Thyroid gland (tissue), 4 donors: ENCODE measurements around the gene BRINP3. TPM values are rescaled to one million over a fixed set of nuclear protein-coding genes. Genes with fewer than 3 reads are reported as not detected.

ENCODE experiments used
- DNase-seq, 2 donors: peaks; one replicate each; pipeline ENCODE4 v3.0.0-alpha.2; 2019
- H3K27ac ChIP-seq, 3 donors: fragments of 200-600 bp; sonication (generic); 1 replicate in 2 of 3; 2 replicates in 1 of 3; pipeline ENCODE4 v1.5.1; 2016 to 2019; ENCODE audit warnings: mild to moderate bottlenecking in 1 of 3, moderate library complexity in 1 of 3
- H3K27me3 ChIP-seq: fragments of 200-600 bp; sonication (generic); one replicate; pipeline ENCODE4 v1.5.1; 2019
- H3K36me3 ChIP-seq, 2 donors: fragments of 200-600 bp; sonication (generic); one replicate each; pipeline ENCODE4 v1.5.1; 2016 to 2019
- H3K4me1 ChIP-seq, 2 donors: fragments of 200-600 bp; sonication (generic); one replicate each; pipeline ENCODE4 v1.5.1; 2017 to 2019
- H3K4me3 ChIP-seq, 3 donors: fragments of 200-600 bp; sonication (generic); replicated peaks in 1 of 3; 1 replicate in 2 of 3; 2 replicates in 1 of 3; pipeline ENCODE4 v1.5.1; 2016; ENCODE audit warnings: mild to moderate bottlenecking in 1 of 3
- H3K9me3 ChIP-seq: fragments of 200-600 bp; sonication (generic); one replicate; pipeline ENCODE4 v1.5.1; 2017
- CTCF ChIP-seq, 6 experiments: fragments of 200-600 bp in 3 of 6; fragments of 450-650 bp in 3 of 6; sonication (generic) in 3 of 6; IDR thresholded peaks; one replicate each; pipeline ENCODE4 v1.5.1; 2016 to 2019; ENCODE audit warnings: antibody characterized with exemption in 6 of 6, mild to moderate bottlenecking in 2 of 6, inconsistent platforms in 1 of 6, moderate library complexity in 1 of 6
- POLR2A ChIP-seq, 2 donors: fragments of 450-650 bp; IDR thresholded peaks; one replicate each; pipeline ENCODE4 v1.6.1; 2017; ENCODE audit warnings: antibody characterized with exemption in 2 of 2, mild to moderate bottlenecking in 2 of 2, moderate library complexity in 1 of 2
- WGBS, 2 donors: methylation state at CpG; one replicate each; pipeline ENCODE4 v1.1.5; 2017; 5-methylcytosine and 5-hydroxymethylcytosine counted together
- intact Hi-C: fragments of 100-400 bp; cut with DNase I; formaldehyde crosslinking; loops from one replicate; pipeline ENCODE4 v1.15.1; 2023
- total RNA-seq, 4 donors: library from RNA; depleted of rRNA; stranded (reverse); fragments of >200 nt; gene quantifications; one replicate each; pipeline ENCODE4 v1.2.3, GENCODE V29; 2016

Gene BRINP3
- total RNA-seq, 4 donors from 2014 or later = 2.0 to 6.6 (median 2.7) TPM

GRCh38 chr1:190168116-190168892, 309.4 kb downstream of the BRINP3 start:
- 89 to 92% methylated on average over 3 of the region's 3 CpGs for WGBS, 2 donors
- no peak for DNase-seq
- Histone ChIP-seq H3K9me3 (no peaks in the 10 kb centered on the region), H3K4me3 (no peak overlapping the region), H3K27ac (no peak overlapping the region), H3K36me3 (no peaks in the 10 kb centered on the region), H3K4me1 (no peaks in the 10 kb centered on the region), H3K27me3 (no peaks in the 10 kb centered on the region)
- TF ChIP-seq CTCF (IDR thresholded peaks at IDR 0.05) (no peak), POLR2A (IDR thresholded peaks at IDR 0.05) (no peak)
- intact Hi-C loops = no loop called here

GRCh38 chr1:190159146-190159545, 318.5 kb downstream of the BRINP3 start:
- Histone ChIP-seq H3K4me1 (no peaks in the 10 kb centered on the region), H3K27ac (no peak overlapping the region), H3K36me3 (no peaks in the 10 kb centered on the region), H3K4me3 (no peak overlapping the region), H3K9me3 (no peaks in the 10 kb centered on the region), H3K27me3 (no peaks in the 10 kb centered on the region)
- no peak for TF ChIP-seq POLR2A (IDR thresholded peaks at IDR 0.05)
- TF ChIP-seq CTCF (IDR thresholded peaks at IDR 0.05) = no peak
- 79 to 80% methylated on average over 2 of the region's 2 CpGs for WGBS, 2 donors
- DNase-seq = no peak
- intact Hi-C loops = no loop called here

- TF ChIP-seq POLR2A (IDR thresholded peaks at IDR 0.05) (no peak), CTCF (IDR thresholded peaks at IDR 0.05) (no peak)
- H3K4me3 ChIP-seq = no peak overlapping the region
- intact Hi-C loops = no loop called here
- H3K27me3 ChIP-seq = no peaks in the 10 kb centered on the region
- no peak overlapping the region for H3K27ac ChIP-seq
- H3K4me1 ChIP-seq = no peaks in the 10 kb centered on the region
- no peak for DNase-seq
- WGBS, 2 donors = 58 to 69% methylated on average over 2 of the region's 2 CpGs
- no peaks in the 10 kb centered on the region for H3K9me3 ChIP-seq
- H3K36me3 ChIP-seq = no peaks in the 10 kb centered on the region
Observed at GRCh38 chr1:190154744-190155143, 322.9 kb downstream of the BRINP3 start.

GRCh38 chr1:190147616-190148015, 330.0 kb downstream of the BRINP3 start:
- no peak for TF ChIP-seq CTCF (IDR thresholded peaks at IDR 0.05)
- TF ChIP-seq POLR2A (IDR thresholded peaks at IDR 0.05) = no peak
- H3K36me3 ChIP-seq = no peaks in the 10 kb centered on the region

GRCh38 chr1:190144650-190145049, 333.0 kb downstream of the BRINP3 start:
- Histone ChIP-seq H3K9me3 (no peaks in the 10 kb centered on the region), H3K27me3 (no peaks in the 10 kb centered on the region), H3K27ac (no peak overlapping the region), H3K4me1 (no peaks in the 10 kb centered on the region), H3K36me3 (no peaks in the 10 kb centered on the region), H3K4me3 (no peak overlapping the region)
- intact Hi-C loops = no loop called here
- WGBS, 2 donors = 54 to 72% methylated on average over 2 of the region's 2 CpGs
- TF ChIP-seq CTCF (IDR thresholded peaks at IDR 0.05) (no peak), POLR2A (IDR thresholded peaks at IDR 0.05) (no peak)
- no peak for DNase-seq

More at GRCh38 chr1:190147616-190148015, 330.0 kb downstream of the BRINP3 start:
- Histone ChIP-seq H3K4me1 (no peaks in the 10 kb centered on the region), H3K27ac (no peak overlapping the region), H3K9me3 (no peaks in the 10 kb centered on the region), H3K27me3 (no peaks in the 10 kb centered on the region), H3K4me3 (no peak overlapping the region)
- intact Hi-C loops = no loop called here
- no peak for DNase-seq
- whole genome bisulfite sequencing, 2 donors = 72 to 82% methylated on average over 2 of the region's 2 CpGs
